Stomach smooth muscle (tissue), 2 donors: ENCODE data around the gene TBC1D9B.

Experiments used
- H3K27ac ChIP-seq: one replicate; pipeline ENCODE4 v1.7.0; 2013; ENCODE audit warnings: mild to moderate bottlenecking, low read length, inconsistent platforms
- H3K27me3 ChIP-seq, 2 donors: one replicate each; pipeline ENCODE4 v1.7.0; 2013; ENCODE audit warnings: low read length in 2 of 2; ENCODE audit not compliant: insufficient read depth in 2 of 2, control insufficient read depth in 1 of 2
- H3K36me3 ChIP-seq, 2 donors: one replicate each; pipeline ENCODE4 v1.7.0; 2013; ENCODE audit warnings: low read length in 2 of 2; ENCODE audit not compliant: control insufficient read depth in 2 of 2, insufficient read depth in 2 of 2
- H3K4me1 ChIP-seq: one replicate; pipeline ENCODE4 v1.7.0; 2013; ENCODE audit warnings: low read length; ENCODE audit not compliant: control insufficient read depth, insufficient read depth
- H3K4me3 ChIP-seq, 2 donors: one replicate each; pipeline ENCODE4 v1.7.0; 2013; ENCODE audit warnings: low read length in 2 of 2
- H3K9ac ChIP-seq, 2 donors: one replicate each; pipeline ENCODE4 v1.7.0; 2013; ENCODE audit warnings: low read length in 2 of 2, mild to moderate bottlenecking in 1 of 2
- H3K9me3 ChIP-seq, 2 donors: one replicate each; pipeline ENCODE4 v1.7.0; 2013; ENCODE audit warnings: low read length in 2 of 2; ENCODE audit not compliant: control insufficient read depth in 2 of 2
- donor health status: healthy.
- donor health status: Pancreatic carcinoma.

The TBC1D9B gene

GRCh38 chr5:179812997-179813607 is 94.6 kb downstream of the TBC1D9B start:
- no peak overlapping the region for H3K9ac ChIP-seq
- no peak overlapping the region for H3K4me3 ChIP-seq
- peaks cover 17% of the 10 kb centered on the region for H3K4me1 ChIP-seq
- peaks cover 3 to 5% of the 10 kb centered on the region in 2 donors for H3K36me3 ChIP-seq
- H3K9me3 ChIP-seq, result no peaks in the 10 kb centered on the region
- no peak overlapping the region for H3K27ac ChIP-seq
- no peaks in the 10 kb centered on the region for H3K27me3 ChIP-seq

- Histone ChIP-seq H3K4me3 (no peak overlapping the region), H3K27ac (no peak overlapping the region), H3K4me1 (peaks cover 16% of the 10 kb centered on the region), H3K27me3 (no peaks in the 10 kb centered on the region), H3K9ac (no peak overlapping the region), H3K36me3 (peaks cover 3 to 5% of the 10 kb centered on the region in 2 donors), H3K9me3 (no peaks in the 10 kb centered on the region)
Observed at GRCh38 chr5:179812135-179812825, 95.4 kb downstream of the TBC1D9B start.
